Stimulated activated CD8-positive, alpha-beta memory T cell treated with anti-CD3 and anti-CD28 coated beads, Interleukin-4, amount 100 ng/mL, for 1 hour (primary cell): ENCODE measurements around the gene SHMT2.

Experiments
- DNase-seq, 2 donors: peaks; one replicate each; pipeline ENCODE4 v3.0.0-alpha.2; 2020; ENCODE audit warnings: low read depth in 2 of 2, low spot score in 1 of 2

The SHMT2 gene

GRCh38 chr12:57238854-57239554 is 9.5 kb downstream of the SHMT2 start:
- DNase-seq = peak; percentile 65 to 72

DNA sequence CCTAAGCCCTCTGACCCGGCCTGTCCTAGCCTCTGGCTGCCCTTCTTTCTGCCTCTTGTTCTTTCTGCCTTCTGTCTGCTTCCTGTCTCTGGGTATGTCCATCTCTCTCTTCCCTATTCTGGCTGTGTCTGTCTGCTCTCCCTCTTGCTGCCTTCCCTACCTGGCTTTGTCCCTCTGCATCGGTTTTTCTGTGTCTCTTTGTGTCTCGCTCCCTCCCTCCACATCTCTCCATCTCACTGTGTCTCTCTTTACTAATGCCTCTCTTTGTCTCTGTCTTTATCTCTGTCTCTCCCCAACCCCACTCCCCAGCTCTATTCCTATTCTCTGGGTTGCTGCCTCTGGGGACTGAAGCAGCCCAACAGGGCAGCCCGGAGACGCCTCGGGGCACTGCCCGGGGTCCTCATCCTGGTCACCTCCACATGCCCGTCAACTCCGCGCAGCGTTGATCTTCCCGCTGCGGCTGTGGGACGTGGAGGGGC is 10.1 kb downstream of the SHMT2 start:
- no peak for DNase-seq

DNA sequence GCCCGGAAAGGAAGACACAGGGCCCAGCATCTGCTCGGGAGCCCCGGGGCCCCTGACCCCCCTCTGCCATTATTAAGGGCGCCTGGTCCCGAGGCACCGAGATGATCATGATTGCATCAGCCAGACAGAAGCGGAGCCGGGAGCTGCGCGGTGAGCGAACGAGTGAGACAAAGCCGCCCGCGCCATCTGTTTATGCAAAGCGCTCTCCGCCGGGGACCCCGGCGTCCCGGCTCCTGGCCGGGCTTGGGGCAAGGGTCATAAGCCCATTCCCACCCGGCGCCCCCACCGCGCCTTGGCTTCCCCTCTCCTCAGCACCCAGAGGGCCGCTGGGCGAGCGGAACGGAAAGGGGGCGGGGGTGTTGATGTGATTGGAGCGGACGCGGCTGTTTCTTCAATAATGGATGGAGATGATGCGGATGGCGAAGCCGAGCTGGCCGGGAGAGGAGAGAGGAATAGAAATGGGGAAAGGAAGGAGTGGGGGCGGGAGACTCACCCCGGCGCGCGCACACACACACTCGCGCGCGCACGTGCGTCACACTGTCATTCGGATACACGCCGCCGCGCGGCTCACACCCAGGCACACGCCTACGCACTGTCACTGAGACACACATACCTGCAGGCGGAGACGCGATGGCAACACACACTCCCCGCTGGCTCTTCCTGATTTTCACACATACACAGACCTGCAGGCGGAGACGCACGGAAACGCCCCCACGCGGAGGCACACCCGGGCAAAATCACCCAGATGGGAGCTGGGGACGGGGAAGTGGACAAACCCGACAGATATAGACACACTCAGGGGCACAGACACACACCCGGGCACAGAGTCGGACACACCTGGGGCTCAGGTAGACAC is 10.8 kb downstream of the SHMT2 start:
- peak in 1 of 2 donors; percentile 55 for DNase-seq

- DNase-seq = no peak
Measured at GRCh38 chr12:57240926-57241401, 11.5 kb downstream of the SHMT2 start.

DNA sequence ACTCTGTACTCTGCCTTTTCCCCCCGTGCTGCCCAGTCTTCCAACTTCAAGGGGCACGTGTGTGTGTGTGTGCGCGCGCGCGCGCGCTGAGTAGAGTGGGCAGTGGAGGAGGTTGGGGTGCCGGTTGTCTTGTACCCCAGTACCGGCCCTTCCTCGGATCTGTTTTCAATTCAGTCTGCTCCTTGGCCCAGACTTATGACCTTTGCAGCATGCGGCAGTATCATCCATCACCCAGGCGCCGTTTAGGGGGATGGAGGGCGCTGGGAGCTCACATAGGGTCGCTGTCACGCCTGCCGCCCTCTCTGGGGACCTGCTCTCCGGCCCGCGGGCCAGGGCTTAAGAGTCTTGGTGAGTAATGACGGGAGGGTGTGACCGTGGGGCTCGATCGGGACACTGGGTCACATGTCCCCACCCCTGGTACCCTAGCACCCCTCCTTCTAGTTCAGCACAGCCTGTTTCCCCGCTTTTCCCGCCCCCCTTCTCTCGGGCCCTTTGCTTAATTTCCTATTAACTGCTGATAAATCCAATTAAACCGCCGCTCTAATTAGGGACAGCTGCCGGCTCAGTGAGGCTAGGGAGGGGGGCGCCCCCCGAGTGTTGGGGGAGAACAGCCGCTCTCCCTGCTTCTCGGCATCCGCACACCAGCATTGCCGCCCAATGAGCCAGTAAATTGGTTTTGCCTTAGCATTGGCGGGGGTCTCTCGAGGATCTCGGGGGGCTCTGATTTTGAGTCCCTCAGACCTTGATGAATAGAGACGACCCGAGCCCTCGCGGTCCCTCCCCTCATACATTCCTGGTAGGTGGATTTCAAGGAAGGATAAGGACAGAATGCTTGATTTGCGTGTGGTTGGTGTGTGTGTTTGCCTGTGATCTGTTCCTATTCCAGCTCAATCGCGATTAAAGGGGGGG is 12.1 kb downstream of the SHMT2 start:
- no peak for DNase-seq

GRCh38 chr12:57242329-57242690 is 12.8 kb downstream of the SHMT2 start:
- no peak for DNase-seq

DNA sequence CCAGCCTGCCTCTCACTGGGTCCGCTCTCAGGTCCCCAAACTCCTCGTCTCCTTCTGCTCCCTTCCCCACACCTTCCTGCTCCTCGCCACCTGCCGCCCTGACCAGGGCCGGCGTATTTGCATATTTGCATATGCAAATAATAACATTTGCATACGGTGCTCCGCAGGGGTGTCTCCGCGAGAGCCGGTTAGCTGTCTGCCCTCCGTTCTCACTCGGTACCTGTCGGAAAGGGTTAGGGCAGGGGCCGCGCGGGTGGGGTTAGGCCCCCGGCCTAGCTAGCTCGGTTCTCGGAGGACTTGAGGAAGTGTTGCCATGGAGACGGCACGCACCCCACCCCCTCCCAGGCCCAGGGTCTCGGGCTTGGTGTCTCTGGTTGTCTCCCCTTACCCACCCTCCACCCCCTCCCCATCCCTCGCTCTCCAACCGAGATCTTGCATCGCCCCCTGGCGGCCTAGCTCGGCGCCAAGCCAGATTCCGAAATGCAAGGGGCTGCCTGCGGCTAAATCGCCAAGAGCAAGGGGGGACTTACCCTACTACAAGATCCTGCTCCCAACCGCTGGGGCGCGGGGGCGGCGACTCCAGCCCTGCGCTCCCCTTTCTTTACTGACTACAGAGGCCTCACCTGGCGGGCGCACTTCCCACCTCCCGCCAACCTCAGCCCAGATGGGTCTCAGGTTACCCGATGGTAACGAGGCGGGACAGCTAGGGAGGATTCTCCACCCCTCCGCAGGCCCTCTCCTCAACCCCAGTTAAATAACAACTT is 13.4 kb downstream of the SHMT2 start:
- no peak for DNase-seq

DNA sequence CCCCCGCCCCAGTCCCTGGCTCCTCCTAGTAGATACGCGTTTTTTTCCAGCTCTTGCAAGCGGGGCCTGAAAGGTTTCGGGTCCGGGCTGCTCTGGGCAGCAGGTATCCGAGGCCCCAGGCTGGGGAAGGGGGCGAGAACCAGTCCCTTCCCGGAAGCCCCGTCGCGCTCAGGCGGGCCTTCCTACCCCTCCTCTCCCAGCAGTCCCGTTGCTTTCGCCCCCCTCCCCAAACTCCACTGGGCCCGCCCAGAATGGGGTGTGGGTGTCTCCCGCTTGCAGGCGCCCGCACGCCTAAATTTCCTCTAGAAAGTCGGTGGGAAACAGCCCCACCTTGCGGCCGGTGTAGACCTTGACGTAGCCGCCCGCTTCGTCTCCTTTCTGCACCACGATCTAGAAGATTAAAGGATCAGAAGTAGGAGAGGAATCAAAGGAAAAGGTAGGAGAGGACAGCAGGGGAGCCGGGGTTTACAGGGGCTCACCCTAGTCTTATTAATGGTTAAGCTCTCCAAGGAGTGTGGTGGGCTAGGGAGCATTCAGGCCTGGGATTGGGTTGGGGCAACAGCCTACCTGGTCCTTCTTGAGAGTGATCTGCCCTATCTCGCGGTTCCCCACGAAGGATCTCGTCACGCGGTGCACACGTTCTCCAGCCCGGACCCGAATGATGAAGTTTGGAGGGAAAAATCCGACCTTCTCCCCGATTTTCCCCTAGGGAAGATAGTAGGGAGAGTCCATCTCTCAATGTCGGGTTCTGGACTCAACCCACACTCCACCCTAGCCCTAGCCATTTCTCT is 14.2 kb downstream of the SHMT2 start:
- peak in 1 of 2 donors; percentile 65 for DNase-seq

DNA sequence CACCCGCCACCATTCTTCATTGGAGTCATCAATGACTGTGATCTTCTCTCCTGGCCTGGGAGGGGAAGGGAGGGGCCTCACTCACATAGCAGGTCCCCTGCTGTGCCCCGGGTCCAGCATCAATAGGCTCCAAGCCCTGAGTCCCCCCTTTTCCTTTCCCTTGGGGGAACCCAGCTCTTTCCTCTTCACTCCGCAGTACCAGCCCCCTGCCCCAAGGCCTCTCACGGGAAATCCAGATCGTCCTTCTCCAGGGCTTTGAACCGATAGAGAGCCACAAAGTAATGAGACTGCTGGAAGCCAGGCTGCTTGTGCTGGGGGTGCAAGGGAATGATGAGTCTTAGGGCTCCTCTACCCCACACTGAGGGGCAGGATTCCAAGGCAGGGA is 14.8 kb downstream of the SHMT2 start:
- DNase-seq = no peak

GRCh38 chr12:57247041-57247440 is 17.5 kb downstream of the SHMT2 start:
- no peak for DNase-seq

GRCh38 chr12:57248934-57249742 is 19.6 kb downstream of the SHMT2 start:
- DNase-seq = no peak

DNA sequence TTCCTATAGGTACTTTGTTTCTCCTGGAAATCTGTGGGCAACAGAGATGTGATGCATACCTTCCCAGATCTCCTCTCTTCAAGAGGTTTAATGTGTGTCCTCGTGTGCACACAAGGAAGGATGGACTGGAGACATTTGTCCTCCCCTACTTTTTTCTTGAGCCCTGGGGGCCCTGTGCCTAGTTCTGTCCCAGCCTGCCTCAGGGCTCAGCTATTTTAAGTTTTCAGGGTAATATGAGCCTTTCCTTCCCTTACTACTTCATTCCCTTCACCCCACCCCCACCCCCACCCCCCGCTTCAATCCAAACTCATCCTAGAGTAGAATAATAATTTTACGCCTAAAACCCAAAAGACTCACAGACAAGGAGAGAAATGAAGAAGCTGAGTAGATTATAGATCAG is 21.0 kb downstream of the SHMT2 start:
- no peak for DNase-seq

DNA sequence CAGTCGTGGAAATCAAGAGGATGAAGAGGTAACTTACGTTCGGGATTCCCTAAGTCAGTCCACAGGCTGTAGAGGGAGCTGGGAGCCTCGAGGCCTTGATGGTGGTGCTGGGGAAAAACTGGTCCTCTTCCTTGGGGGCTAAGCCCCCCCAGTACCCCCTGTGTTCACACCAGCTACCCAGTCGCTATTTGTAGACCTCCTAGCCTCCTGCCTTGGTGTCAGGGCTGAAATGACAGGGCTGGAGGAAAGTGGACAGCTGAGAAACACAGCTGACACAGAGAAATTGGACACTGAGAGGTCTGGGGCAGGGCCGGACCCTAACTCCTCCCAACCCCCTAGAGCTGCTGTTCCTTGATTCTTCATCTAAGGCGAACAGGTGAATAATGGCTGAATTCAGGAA is 21.4 kb downstream of the SHMT2 start, which contains the start of gene STAC3:
Gene STAC3 (minus strand): TSS at position 232 of the 400 bp plus-strand sequence. CDS start 1,551 bp downstream, outside the sequence.
- no peak for DNase-seq

DNA sequence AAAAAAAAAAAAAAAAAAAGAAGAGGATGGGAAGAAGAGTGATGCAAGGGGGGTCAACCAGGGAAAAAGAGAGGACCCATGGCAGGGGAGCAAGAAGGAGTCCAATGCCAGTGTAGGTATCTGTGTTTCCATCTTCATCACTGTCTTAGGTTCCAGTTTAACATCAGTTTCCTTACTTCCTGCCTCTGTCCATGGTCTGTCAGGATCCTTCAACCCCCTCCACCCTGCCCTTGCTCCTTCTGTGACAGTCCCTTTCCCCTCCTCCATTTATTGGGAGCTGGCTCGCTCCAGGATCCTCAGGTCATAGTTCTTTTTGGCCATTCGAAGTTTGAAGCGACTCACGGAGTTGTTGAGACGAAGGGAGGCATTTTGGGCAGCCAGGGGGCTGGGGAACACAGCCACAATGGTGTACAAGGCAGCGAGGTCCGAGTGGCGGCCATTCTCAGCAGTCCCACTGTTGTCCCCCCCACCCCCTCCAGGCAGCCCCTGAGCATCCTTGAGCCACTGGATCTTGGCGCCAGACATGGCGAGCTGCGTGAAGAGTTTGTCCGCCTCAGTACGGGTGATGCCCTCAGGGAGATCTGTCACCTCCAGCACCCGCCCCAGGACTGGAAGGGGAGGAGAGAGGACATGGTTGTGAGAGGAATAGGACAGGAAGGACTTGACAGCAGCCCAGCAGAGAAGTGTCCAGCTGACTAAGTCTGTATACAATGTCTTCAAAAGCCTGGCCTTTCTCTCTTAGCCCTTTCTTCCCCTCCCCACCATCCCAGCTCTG is 25.2 kb downstream of the SHMT2 start:
- no peak for DNase-seq

DNA sequence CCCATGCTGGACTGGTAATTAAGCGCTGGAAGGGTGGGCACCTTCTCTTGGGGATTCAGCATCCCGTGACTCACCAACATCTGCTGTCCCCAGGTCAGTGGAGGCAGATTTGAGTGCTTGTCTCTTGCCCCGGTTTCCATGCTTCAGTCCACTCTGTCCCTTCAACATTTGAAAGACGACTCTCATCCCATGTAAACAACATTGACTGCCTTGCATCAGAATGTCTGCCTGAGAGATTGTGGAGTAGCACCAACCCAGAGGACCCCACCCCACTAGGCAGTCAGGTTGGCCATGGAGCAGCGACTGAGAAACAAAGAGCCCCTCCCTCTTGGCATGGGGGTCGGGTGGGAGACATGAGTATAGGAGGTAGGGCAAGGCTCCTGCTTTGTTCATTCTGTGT is 26.4 kb downstream of the SHMT2 start:
- DNase-seq = no peak

GRCh38 chr12:57258977-57259970 is 29.8 kb downstream of the SHMT2 start:
- DNase-seq = no peak

DNA sequence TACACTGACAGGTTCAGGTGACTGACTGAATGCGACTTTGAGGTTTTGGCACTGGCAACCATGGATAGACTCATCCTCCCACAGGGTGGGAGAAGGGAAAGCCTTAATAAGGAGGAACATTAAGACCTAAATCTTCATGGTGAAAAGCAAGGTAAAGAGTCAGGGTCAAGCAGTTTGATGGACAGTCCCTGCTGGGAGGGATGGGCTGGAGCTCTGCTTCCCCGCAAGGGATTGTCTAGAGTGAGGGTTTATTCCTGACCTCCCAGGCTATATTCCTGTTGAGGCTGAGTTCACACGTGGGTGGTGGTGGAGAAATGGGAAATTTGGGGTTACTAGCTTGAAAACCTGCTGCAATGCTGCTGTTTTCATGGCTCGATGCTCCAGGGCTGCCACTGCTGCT is 30.9 kb downstream of the SHMT2 start:
- no peak for DNase-seq
